KMS-11 (cell line): Measurements from ENCODE around the gene EXOC6B.
"Not testable (repeated sequence)": the region's sequence is repeated elsewhere in the genome, so short reads cannot be mapped to it uniquely, and the experiment has no call there.

Source experiments
- H2AFZ ChIP-seq: fragments of 200-600 bp; sonication (generic); 2 replicates; pipeline ENCODE4 v1.6.1; 2016; ENCODE audit warnings: antibody characterized with exemption, mixed run types, low read depth
- H3K27ac ChIP-seq: fragments of 200-600 bp; sonication (generic); 2 replicates; pipeline ENCODE4 v1.6.1; 2016; ENCODE audit warnings: mild to moderate bottlenecking, mixed run types
- H3K27me3 ChIP-seq: fragments of 200-600 bp; sonication (generic); 2 replicates; pipeline ENCODE4 v1.6.1; 2017; ENCODE audit warnings: mild to moderate bottlenecking, low read depth, mixed run types, moderate library complexity; ENCODE audit not compliant: insufficient read depth
- H3K36me3 ChIP-seq: fragments of 200-600 bp; sonication (generic); 2 replicates; pipeline ENCODE4 v1.6.1; 2017; ENCODE audit warnings: mild to moderate bottlenecking, mixed run types; ENCODE audit not compliant: insufficient read depth
- H3K4me1 ChIP-seq: fragments of 200-600 bp; sonication (generic); 2 replicates; pipeline ENCODE4 v1.6.1; 2016; ENCODE audit warnings: mild to moderate bottlenecking, low read depth, mixed run types; ENCODE audit not compliant: poor library complexity, severe bottlenecking
- H3K4me2 ChIP-seq: fragments of 200-600 bp; sonication (generic); 2 replicates; pipeline ENCODE4 v1.7.0; 2016; ENCODE audit warnings: mild to moderate bottlenecking, mixed run types
- H3K4me3 ChIP-seq: fragments of 200-600 bp; sonication (generic); IDR thresholded peaks from 2 replicates; pipeline ENCODE4 v1.6.1; 2017; ENCODE audit warnings: low read depth, low read length, mixed read lengths; ENCODE audit not compliant: insufficient read depth
- H3K79me2 ChIP-seq: fragments of 200-600 bp; sonication (generic); 2 replicates; pipeline ENCODE4 v1.6.1; 2016; ENCODE audit warnings: low read depth, mixed run types; ENCODE audit not compliant: insufficient read depth
- H3K9ac ChIP-seq: fragments of 200-600 bp; sonication (generic); 2 replicates; pipeline ENCODE4 v1.6.1; 2016; ENCODE audit warnings: mild to moderate bottlenecking, mixed run types
- H4K20me1 ChIP-seq: fragments of 200-600 bp; sonication (generic); 2 replicates; pipeline ENCODE4 v1.6.1; 2016; ENCODE audit warnings: mild to moderate bottlenecking, mixed run types; ENCODE audit not compliant: insufficient read depth
- CTCF ChIP-seq: fragments of 200-600 bp; sonication (generic); conservative IDR thresholded peaks from 2 replicates; pipeline ENCODE4 v1.6.1; 2017; ENCODE audit warnings: low read depth, mild to moderate bottlenecking, antibody characterized with exemption, low read length, moderate library complexity, mixed read lengths

EXOC6B gene

GRCh38 chr2:72665448-72665847 is 160.4 kb downstream of the EXOC6B start:
- TF ChIP-seq CTCF: no peak
- Histone ChIP-seq H3K4me1 (no peaks in the 10 kb centered on the region), H3K36me3 (no peaks in the 10 kb centered on the region), H3K27ac (no peak overlapping the region), H3K9ac (no peak overlapping the region), H3K79me2 (no peaks in the 10 kb centered on the region), H3K4me2 (no peak overlapping the region), H4K20me1 (no peaks in the 10 kb centered on the region), H3K4me3 (no peak overlapping the region), H3K27me3 (no peaks in the 10 kb centered on the region), H2AFZ (no peak overlapping the region)

GRCh38 chr2:72661985-72662384 is 163.8 kb downstream of the EXOC6B start:
- no peak overlapping the region for H2AFZ ChIP-seq
- no peaks in the 10 kb centered on the region for H3K36me3 ChIP-seq
- no peak for TF ChIP-seq CTCF
- H3K27me3 ChIP-seq: no peaks in the 10 kb centered on the region
- no peaks in the 10 kb centered on the region for H4K20me1 ChIP-seq
- no peaks in the 10 kb centered on the region for H3K79me2 ChIP-seq
- H3K9ac ChIP-seq: no peak overlapping the region
- H3K27ac ChIP-seq: no peak overlapping the region
- H3K4me2 ChIP-seq: no peak overlapping the region
- H3K4me3 ChIP-seq: no peak overlapping the region
- no peaks in the 10 kb centered on the region for H3K4me1 ChIP-seq

GRCh38 chr2:72649810-72650209 is 176.0 kb downstream of the EXOC6B start:
- H3K4me3 ChIP-seq: no peak overlapping the region
- no peaks in the 10 kb centered on the region for H3K27me3 ChIP-seq
- no peaks in the 10 kb centered on the region for H4K20me1 ChIP-seq
- H3K4me1 ChIP-seq: no peaks in the 10 kb centered on the region
- H3K27ac ChIP-seq: no peak overlapping the region
- H3K4me2 ChIP-seq: no peak overlapping the region
- no peaks in the 10 kb centered on the region for H3K79me2 ChIP-seq
- no peak overlapping the region for H2AFZ ChIP-seq
- H3K9ac ChIP-seq: no peak overlapping the region
- no peaks in the 10 kb centered on the region for H3K36me3 ChIP-seq
- TF ChIP-seq CTCF: no peak

- not testable (repeated sequence) for H3K36me3 ChIP-seq, H3K4me3 ChIP-seq, H3K9ac ChIP-seq
Measured at GRCh38 chr2:72641221-72641620, 184.6 kb downstream of the EXOC6B start.

GRCh38 chr2:72638600-72639211 is 187.1 kb downstream of the EXOC6B start:
- Histone ChIP-seq H3K4me1 (no peaks in the 10 kb centered on the region), H4K20me1 (no peaks in the 10 kb centered on the region), H3K36me3 (no peaks in the 10 kb centered on the region), H2AFZ (no peak overlapping the region), H3K4me2 (no peak overlapping the region), H3K27me3 (no peaks in the 10 kb centered on the region), H3K4me3 (no peak overlapping the region), H3K9ac (no peak overlapping the region), H3K27ac (no peak overlapping the region), H3K79me2 (no peaks in the 10 kb centered on the region)
- TF ChIP-seq CTCF: no peak

More at GRCh38 chr2:72641221-72641620, 184.6 kb downstream of the EXOC6B start:
- H4K20me1 ChIP-seq, H2AFZ ChIP-seq, H3K4me2 ChIP-seq, H3K4me1 ChIP-seq, H3K79me2 ChIP-seq, H3K27me3 ChIP-seq, H3K27ac ChIP-seq: not testable (repeated sequence)
